ENCODE results near the gene CCDC24. TPM values are rescaled to one million over a fixed set of nuclear protein-coding genes. Genes with fewer than 3 reads are reported as not detected.
A peak's percentile ranks its signal among the peaks of the same experiment; 100 is the strongest.

CCDC24 gene
- total RNA-seq, 2 donors from 2014 or later = 4.5 to 24.0 TPM

GRCh38 chr1:43980255-43981134, 10.9 kb upstream of the CCDC24 start:
- TF ChIP-seq CTCF (IDR thresholded peaks at IDR 0.05) = no peak
- Histone ChIP-seq H3K4me1 (ENCODE audit: control insufficient read depth in 1 of 2, low read depth in 2 of 2) (peaks cover 28 to 43% of the 10 kb centered on the region in 2 donors), H3K9me3 (no peaks in the 10 kb centered on the region), H3K36me3 (peaks cover 11% of the 10 kb centered on the region), H3K27me3 (replicated peaks; ENCODE audit: insufficient read depth) (no peaks in the 10 kb centered on the region), H3K27ac (peak overlapping the region in 1 of 2 donors; percentile 9), H3K4me3 (peak overlapping the region; percentile 82)
- no peak for DNase-seq (ENCODE audit: low spot score)
- ATAC-seq (ENCODE audit: insufficient number of reproducible peaks, low FRiP score, low read depth) = no peak

GRCh38 chr1:43981135-43981491, 10.3 kb upstream of the CCDC24 start:
- H3K27me3 ChIP-seq (replicated peaks; ENCODE audit: insufficient read depth) = no peaks in the 10 kb centered on the region
- no peak for DNase-seq (ENCODE audit: low spot score)
- ATAC-seq (ENCODE audit: insufficient number of reproducible peaks, low FRiP score, low read depth) = no peak
- peaks cover 11% of the 10 kb centered on the region for H3K36me3 ChIP-seq
- H3K4me1 ChIP-seq (ENCODE audit: control insufficient read depth in 1 of 2, low read depth in 2 of 2) = peaks cover 22 to 37% of the 10 kb centered on the region in 2 donors
- H3K9me3 ChIP-seq = no peaks in the 10 kb centered on the region
- TF ChIP-seq CTCF (IDR thresholded peaks at IDR 0.05) = no peak
- H3K27ac ChIP-seq = no peak overlapping the region
- H3K4me3 ChIP-seq = no peak overlapping the region

DNA sequence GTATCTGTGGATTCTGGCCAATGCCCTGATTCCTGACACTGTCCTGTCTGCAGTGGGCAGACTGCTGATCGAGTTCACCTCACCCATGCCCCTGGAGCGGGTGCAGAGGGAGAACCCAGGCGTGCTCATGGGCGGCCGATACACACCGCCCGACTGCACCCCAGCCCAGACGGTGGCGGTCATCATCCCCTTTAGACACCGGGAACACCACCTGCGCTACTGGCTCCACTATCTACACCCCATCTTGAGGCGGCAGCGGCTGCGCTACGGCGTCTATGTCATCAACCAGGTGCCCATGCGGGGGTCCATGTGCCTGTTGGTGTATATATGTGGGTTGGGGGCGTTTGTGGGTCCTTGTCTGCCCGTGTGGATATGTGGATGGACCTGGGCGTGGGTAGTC, 9.8 kb upstream of the CCDC24 start:
- H3K27ac ChIP-seq = no peak overlapping the region
- no peak for TF ChIP-seq CTCF (IDR thresholded peaks at IDR 0.05)
- no peaks in the 10 kb centered on the region for H3K27me3 ChIP-seq (replicated peaks; ENCODE audit: insufficient read depth)
- H3K4me3 ChIP-seq = no peak overlapping the region
- DNase-seq (ENCODE audit: low spot score) (no peak), ATAC-seq (ENCODE audit: insufficient number of reproducible peaks, low FRiP score, low read depth) (no peak)
- peaks cover 8% of the 10 kb centered on the region for H3K36me3 ChIP-seq
- H3K9me3 ChIP-seq = no peaks in the 10 kb centered on the region
- H3K4me1 ChIP-seq (ENCODE audit: control insufficient read depth in 1 of 2, low read depth in 2 of 2) = peaks cover 17 to 32% of the 10 kb centered on the region in 2 donors

DNA sequence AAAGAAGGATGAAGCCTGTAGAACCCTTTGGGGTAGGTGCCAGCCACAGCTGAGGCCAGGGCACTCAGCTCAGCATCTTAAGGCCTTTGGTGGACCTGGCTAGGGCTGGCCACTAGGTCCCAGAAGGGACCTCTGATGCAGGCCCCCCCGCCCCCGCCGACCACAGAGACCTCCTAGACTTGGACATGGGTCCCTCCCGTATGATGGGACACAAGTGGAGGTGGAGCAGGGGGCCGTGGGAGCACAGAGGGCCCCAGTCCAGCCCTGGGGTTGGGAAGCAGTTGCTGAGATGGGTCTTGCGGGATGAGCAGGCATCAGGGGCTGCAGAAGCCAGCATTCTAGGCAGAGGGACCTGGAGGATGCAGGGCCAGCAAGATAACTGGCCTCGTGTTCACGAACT, 9.2 kb upstream of the CCDC24 start:
- ATAC-seq (ENCODE audit: insufficient number of reproducible peaks, low FRiP score, low read depth) (no peak), DNase-seq (ENCODE audit: low spot score) (no peak)
- H3K27me3 ChIP-seq (replicated peaks; ENCODE audit: insufficient read depth) = no peaks in the 10 kb centered on the region
- no peak overlapping the region for H3K4me3 ChIP-seq
- no peak for TF ChIP-seq CTCF (IDR thresholded peaks at IDR 0.05)
- H3K9me3 ChIP-seq = no peaks in the 10 kb centered on the region
- no peak overlapping the region for H3K27ac ChIP-seq
- H3K36me3 ChIP-seq = peaks cover 3% of the 10 kb centered on the region
- H3K4me1 ChIP-seq (ENCODE audit: control insufficient read depth in 1 of 2, low read depth in 2 of 2) = peaks cover 12 to 27% of the 10 kb centered on the region in 2 donors

DNA sequence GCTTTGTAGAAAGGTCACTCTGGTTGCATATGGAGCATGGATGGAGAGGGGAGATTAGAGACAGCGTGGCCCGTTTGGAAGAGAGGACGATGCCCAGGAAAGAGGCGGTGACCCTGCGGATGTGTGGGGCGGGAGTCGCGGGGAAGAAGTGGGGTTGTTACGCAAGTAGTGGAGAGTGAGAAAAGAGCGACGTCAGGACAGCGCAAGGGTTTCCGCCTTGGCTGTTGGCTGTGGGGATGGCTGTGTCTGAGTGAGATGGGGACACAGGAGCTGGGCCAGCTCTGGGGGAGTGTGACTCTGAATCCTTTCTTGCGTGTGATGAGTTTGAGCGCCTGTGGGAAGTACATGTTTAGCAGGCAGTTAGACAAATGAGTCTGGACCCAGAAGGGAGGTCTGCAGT, 8.6 kb upstream of the CCDC24 start:
- Histone ChIP-seq H3K36me3 (peaks cover 3% of the 10 kb centered on the region), H3K9me3 (no peaks in the 10 kb centered on the region), H3K4me1 (ENCODE audit: control insufficient read depth in 1 of 2, low read depth in 2 of 2) (peaks cover 12 to 22% of the 10 kb centered on the region in 2 donors), H3K27ac (no peak overlapping the region), H3K27me3 (replicated peaks; ENCODE audit: insufficient read depth) (no peaks in the 10 kb centered on the region), H3K4me3 (no peak overlapping the region)
- DNase-seq (ENCODE audit: low spot score) = no peak
- no peak for ATAC-seq (ENCODE audit: insufficient number of reproducible peaks, low FRiP score, low read depth)
- TF ChIP-seq CTCF (IDR thresholded peaks at IDR 0.05) = no peak

Data from thoracic aorta (tissue), 2 donors.